Left colon (tissue), 2 donors: ENCODE results near the gene DPYD. TPM values are rescaled to one million over a fixed set of nuclear protein-coding genes. Genes with fewer than 3 reads are reported as not detected.

Experiments
- ATAC-seq: fragments of 200-7000 bp; cut with Tn5 transposase; one replicate; pipeline ENCODE4 v1.9.1; 2020; ENCODE audit warnings: mild to moderate bottlenecking, moderate library complexity
- DNase-seq, 2 donors: peaks; one replicate each; pipeline ENCODE4 v3.0.0-alpha.2; 2020
- intact Hi-C, 2 donors: fragments of 100-400 bp; cut with DNase I in 1 of 2; cut with micrococcal nuclease in 1 of 2; formaldehyde crosslinking; loops; one replicate each; pipeline versions ENCODE4 v1.11.2 to v1.14.0; 2022; cut with DNase I, micrococcal nuclease
- total RNA-seq, 2 donors: library from RNA; stranded (reverse); fragmentation: NEBNext Ultra II Directional; extraction: Animal tissue kit (Norgen Biotek cat#: 25700); gene quantifications; one replicate each; pipeline ENCODE4 v1.2.1, GENCODE V29; 2021
- donor health status: DM: no; HTN: no; CAD: no.
- donor health status: DM: yes; HTN: yes; CAD: no.

DPYD gene
- total RNA-seq, 2 donors from 2014 or later = 10.6 to 12.9 TPM

- DNase-seq (no peak), ATAC-seq (no peak)
- intact Hi-C loops = no loop called here
Measured at GRCh38 chr1:97119260-97120158, 801.3 kb downstream of the DPYD start.

- DNase-seq = no peak
- ATAC-seq = no peak
- intact Hi-C loops = no loop called here
Measured at GRCh38 chr1:97114842-97115241, 806.0 kb downstream of the DPYD start.

- DNase-seq = no peak
- ATAC-seq = no peak
- intact Hi-C loops = no loop called here
Measured at GRCh38 chr1:97112442-97112841, 808.4 kb downstream of the DPYD start.

- ATAC-seq = no peak
- no peak for DNase-seq
- intact Hi-C loops = no loop called here
Measured at GRCh38 chr1:97108179-97108578, 812.7 kb downstream of the DPYD start.

GRCh38 chr1:97105531-97105930, 815.3 kb downstream of the DPYD start:
- no peak for DNase-seq
- no peak for ATAC-seq
- intact Hi-C loops = no loop called here

DNA sequence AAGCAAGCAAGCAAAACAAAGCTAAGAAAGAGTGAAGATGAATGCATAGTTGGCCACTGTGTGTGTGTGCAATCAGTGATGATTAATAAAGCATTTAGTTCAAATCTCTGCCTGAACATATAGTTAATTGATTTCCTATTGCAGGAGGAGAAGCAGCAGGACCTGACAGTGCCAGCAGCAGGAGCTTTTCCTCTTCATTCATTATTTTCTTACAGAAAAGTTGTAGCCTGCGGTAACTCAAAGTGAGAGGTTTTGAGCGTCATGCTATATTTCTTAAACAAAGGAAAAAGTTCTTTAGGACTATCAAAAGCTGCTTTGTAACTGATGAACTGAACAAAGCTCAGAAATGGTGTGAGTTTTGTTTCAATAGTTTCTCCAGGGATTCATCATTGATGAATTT, 819.3 kb downstream of the DPYD start:
- intact Hi-C loops = no loop called here
- no peak for DNase-seq
- ATAC-seq = no peak

DNA sequence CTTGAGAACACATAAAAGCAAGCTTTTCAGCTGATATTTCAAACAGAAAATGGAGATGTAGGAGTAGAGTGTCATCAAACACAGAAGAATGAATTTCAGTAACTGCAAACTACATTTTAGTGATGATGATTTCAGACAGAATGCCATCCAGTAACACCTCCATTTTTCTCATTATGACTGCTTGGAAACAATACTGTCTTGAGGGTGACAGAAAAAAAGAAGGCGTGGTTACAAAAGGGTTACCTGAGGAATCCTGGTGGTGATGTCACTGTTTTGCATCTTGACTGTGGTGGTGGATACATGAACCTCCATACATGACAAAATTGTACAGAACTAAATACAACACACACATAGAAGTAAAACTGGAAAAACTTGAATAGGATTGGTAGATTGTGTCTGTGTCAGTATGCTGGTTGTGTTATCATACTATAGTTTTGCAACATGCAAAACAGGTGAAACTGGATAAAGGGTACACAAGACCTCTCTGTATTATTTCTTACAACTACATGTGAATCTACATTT, 823.4 kb downstream of the DPYD start:
- no peak for ATAC-seq
- DNase-seq = no peak
- intact Hi-C loops = no loop called here

- intact Hi-C loops = no loop called here
- ATAC-seq (no peak), DNase-seq (no peak)
Measured at GRCh38 chr1:97095764-97096163, 825.1 kb downstream of the DPYD start.

DNA sequence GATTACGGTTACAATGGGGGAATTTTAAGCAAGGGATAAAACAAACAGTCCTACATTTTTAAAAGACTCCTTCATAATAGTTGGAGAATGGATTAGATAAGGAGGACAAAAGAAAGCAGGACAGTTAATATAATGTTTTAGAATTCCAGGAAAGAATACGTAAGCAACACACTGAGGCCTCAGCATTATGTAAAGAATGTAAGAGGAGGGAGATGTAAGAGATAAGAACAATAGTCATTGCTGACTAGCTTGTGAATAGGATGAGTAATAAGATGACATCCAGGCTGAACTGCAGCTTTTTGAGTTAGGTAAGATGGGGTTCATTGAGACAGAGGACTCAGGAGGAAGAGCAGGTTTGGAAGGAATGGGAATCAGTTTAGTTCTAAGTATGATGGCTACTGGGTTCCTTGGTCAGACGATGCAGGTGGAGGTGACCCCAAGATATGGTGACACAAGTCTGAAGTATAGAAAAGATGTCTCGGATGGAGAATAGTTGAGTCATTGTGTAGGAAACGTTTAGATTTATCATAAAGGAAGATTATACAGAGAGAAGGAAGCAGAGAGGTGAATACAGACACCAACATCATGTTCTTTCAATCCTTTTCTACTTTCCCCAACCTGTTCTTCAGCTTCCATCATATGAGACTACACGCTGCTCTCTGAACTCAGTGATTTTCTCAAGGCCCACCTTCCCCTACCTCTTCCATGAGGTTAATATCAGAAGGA, 826.4 kb downstream of the DPYD start:
- intact Hi-C loops = no loop called here
- no peak for ATAC-seq
- DNase-seq = no peak

- ATAC-seq = no peak
- intact Hi-C loops = no loop called here
- no peak for DNase-seq
Measured at GRCh38 chr1:97093741-97094140, 827.1 kb downstream of the DPYD start.

DNA sequence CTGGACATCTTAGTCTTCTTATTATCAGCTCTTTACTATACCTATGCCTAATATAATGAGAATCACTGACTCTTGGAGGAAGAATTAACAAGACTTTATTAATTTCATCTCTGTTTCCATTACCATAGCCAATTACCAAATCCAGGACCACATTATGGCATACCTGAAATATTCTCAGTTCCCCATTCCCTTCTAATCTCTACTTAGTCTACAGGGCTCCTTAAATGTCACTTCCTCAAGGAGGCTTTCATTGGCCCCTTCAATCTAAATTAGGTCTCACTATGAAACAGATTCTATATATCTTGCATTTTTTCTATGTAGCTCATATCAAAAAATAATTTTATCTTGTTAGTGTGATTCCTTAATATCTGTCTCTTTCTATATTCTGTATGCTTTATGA, 828.0 kb downstream of the DPYD start:
- no peak for DNase-seq
- ATAC-seq = no peak
- intact Hi-C loops = no loop called here

DNA sequence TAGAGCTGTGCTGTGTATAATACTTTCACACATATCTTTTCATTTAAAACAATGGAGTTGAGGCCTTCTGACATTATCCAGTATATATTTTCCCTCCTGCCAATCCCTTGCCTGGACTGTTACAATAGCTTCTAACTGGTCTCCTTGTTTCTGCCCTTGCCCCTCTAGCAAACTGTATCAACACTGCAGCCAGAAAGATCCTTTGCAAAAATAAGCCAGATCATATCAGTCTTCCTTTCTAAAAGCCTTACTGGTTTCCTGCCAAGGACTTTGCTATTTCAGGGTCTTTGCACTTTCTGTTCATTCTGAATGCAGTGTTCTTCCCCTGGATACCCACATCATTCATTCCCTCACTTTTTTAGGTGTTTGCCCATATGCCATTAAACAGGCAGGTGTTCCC, 829.2 kb downstream of the DPYD start:
- DNase-seq = no peak
- no peak for ATAC-seq
- intact Hi-C loops = no loop called here

DNA sequence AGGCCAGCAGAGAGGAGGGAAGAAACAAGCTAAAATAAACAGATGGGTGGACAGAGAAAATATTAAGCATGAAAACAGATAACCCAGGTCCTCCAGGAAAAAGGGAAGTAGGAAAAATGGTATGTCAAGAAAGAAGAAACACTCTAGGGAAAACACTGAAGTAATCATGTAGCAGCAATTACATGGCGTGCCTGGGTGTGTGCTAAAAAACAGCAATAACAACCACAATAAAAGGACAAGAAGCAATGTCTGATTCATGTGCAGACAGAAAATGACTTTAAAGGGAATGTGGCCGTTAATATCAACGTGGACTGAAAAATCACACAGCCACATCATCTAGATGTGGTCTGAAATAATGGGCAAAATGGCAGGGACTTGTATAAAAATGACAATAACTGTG, 829.6 kb downstream of the DPYD start:
- ATAC-seq (peak; percentile 59), DNase-seq (no peak)
- intact Hi-C loops = no loop called here

- no peak for ATAC-seq
- DNase-seq = no peak
- intact Hi-C loops = no loop called here
Measured at GRCh38 chr1:97090725-97091124, 830.1 kb downstream of the DPYD start.

GRCh38 chr1:97089173-97089572, 831.7 kb downstream of the DPYD start:
- intact Hi-C loops = no loop called here
- DNase-seq (no peak), ATAC-seq (no peak)

DNA sequence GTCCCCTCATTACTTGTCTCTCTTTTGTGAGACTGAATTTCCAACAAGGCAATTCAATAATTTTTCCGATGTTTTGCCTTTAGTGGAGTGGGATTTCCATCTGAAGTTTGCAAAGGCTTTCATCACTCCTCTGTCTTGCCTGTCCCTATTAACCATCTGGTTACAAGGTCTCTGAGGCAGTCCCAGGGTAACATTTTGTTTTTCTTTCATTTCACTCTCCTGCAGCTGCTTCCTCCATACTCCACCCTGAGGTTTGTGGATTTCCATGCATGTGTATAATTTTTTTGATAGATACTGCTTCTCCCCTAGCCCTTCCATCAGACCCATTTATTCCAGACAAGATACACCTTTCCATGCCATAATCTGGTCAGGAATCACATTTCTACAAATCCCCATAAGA, 832.4 kb downstream of the DPYD start:
- intact Hi-C loops = no loop called here
- DNase-seq (no peak), ATAC-seq (no peak)

GRCh38 chr1:97084546-97084945, 836.3 kb downstream of the DPYD start:
- intact Hi-C loops = no loop called here
- DNase-seq (no peak), ATAC-seq (no peak)

DNA sequence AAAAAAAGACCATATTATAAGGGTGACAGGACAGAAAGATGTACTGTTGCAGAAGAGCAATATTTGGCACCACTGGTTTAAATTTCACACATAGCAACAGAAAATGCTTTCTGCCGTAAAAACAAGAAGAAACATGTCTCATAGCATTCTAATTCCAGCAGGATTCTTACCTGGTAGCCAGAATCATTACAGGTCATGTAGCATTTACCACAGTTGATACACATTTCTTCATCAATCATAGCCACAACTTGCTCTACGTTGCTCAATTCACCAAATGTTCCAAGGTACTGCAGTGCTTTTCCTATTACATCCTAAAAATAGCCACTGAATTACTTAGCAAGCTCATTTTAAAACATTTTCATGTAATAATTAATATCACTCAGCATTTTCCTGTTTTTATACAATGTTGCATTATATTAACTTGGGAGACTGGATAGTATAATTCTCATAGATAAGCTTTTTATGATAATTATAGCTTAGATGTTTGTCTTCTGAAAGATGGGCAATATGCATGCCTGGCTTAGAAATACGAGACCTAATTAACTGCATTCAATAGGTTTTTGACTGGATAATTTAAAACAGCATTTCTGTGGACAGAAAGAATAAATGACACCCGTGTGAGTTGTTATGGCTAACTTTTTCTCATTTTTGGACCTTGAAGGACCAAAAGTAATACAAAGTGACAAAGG, 838.5 kb downstream of the DPYD start:
- intact Hi-C loops = no loop called here
- ATAC-seq (no peak), DNase-seq (no peak)

DNA sequence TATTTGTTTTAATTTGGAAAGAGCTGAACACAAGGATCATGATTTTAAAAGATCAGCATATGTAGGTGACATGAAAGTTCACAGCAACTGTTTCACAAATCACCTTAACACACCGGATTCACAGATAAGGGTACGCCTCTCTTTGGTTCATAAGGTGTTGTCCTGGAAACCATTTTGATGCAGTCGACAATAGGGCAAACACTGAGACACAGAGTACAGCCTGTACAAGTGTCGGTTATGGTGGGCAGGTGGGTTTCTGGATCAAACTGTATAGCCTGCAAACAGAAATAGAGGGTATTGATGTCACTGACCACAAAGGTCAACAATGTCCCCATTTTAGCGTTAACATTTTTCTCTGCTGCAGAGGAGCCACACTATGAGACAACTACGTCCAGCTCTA, 842.0 kb downstream of the DPYD start:
- DNase-seq (no peak), ATAC-seq (no peak)
- intact Hi-C loops = no loop called here

- intact Hi-C loops = no loop called here
- ATAC-seq (no peak), DNase-seq (no peak)
Measured at GRCh38 chr1:97077221-97077620, 843.6 kb downstream of the DPYD start.
